Keratinocyte (primary cell): Measurements from ENCODE around the gene FOXQ1. TPM values are rescaled to one million over a fixed set of nuclear protein-coding genes. Genes with fewer than 3 reads are reported as not detected.

Source experiments
- DNase-seq: peaks from one replicate; pipeline ENCODE4 v3.0.0-alpha.2; 2011; ENCODE audit warnings: low read depth, missing footprints, low spot score
- FAIRE-seq: peaks from 2 replicates; lab custom pipeline; 2011; peaks lifted over from hg19 to GRCh38; lab: Jason Lieb, UNC
- H2AFZ ChIP-seq: 2 replicates; pipeline ENCODE4 v1.6.0; 2012; ENCODE audit warnings: low read length, control low read depth, inconsistent platforms; ENCODE audit not compliant: control insufficient read depth
- H3K27ac ChIP-seq: 2 replicates; pipeline ENCODE4 v1.5.1; 2011; ENCODE audit warnings: low read length; ENCODE audit not compliant: control insufficient read depth, insufficient read depth
- H3K27me3 ChIP-seq: 3 replicates; pipeline ENCODE4 v1.6.0; 2011; ENCODE audit warnings: low read length; ENCODE audit not compliant: control insufficient read depth, insufficient read depth; ENCODE audit errors: extremely low read depth
- H3K36me3 ChIP-seq, 2 experiments: 2 replicates in 1 of 2; 3 replicates in 1 of 2; pipeline ENCODE4 v1.5.1; 2011; ENCODE audit warnings: low read length in 2 of 2, mild to moderate bottlenecking in 1 of 2; ENCODE audit not compliant: control insufficient read depth in 2 of 2, insufficient read depth in 2 of 2; ENCODE audit errors: extremely low read depth in 1 of 2
- H3K4me1 ChIP-seq: 3 replicates; pipeline ENCODE4 v1.5.1; 2011; ENCODE audit warnings: low read length; ENCODE audit not compliant: control insufficient read depth, insufficient read depth; ENCODE audit errors: extremely low read depth
- H3K4me2 ChIP-seq: 3 replicates; pipeline ENCODE4 v1.6.0; 2011; ENCODE audit warnings: low read depth, low read length; ENCODE audit not compliant: control insufficient read depth, insufficient read depth; ENCODE audit errors: extremely low read depth
- H3K4me3 ChIP-seq, 3 experiments: fragments of 200-600 bp in 1 of 3; sonication (generic) in 1 of 3; 2 replicates in 2 of 3; 3 replicates in 1 of 3; pipeline ENCODE4 v1.5.1; 2011 to 2016; ENCODE audit warnings: low read length in 3 of 3, mild to moderate bottlenecking in 3 of 3, control low read depth in 2 of 3, inconsistent platforms in 1 of 3, low read depth in 1 of 3, mixed read lengths in 1 of 3, mixed run types in 1 of 3, moderate library complexity in 1 of 3; ENCODE audit not compliant: control insufficient read depth in 2 of 3, insufficient read depth in 2 of 3; ENCODE audit errors: extremely low read depth in 1 of 3
- H3K79me2 ChIP-seq: 2 replicates; pipeline ENCODE4 v1.6.0; 2012; ENCODE audit warnings: low read length; ENCODE audit not compliant: control insufficient read depth, insufficient read depth
- H3K9ac ChIP-seq: 3 replicates; pipeline ENCODE4 v1.6.0; 2011; ENCODE audit warnings: low read length; ENCODE audit not compliant: control insufficient read depth, insufficient read depth; ENCODE audit errors: extremely low read depth
- H3K9me1 ChIP-seq: 3 replicates; pipeline ENCODE4 v1.6.0; 2011; ENCODE audit warnings: low read length; ENCODE audit not compliant: control insufficient read depth, insufficient read depth; ENCODE audit errors: extremely low read depth
- H3K9me3 ChIP-seq: 2 replicates; pipeline ENCODE4 v1.5.1; 2012; ENCODE audit warnings: low read depth, low read length; ENCODE audit not compliant: control insufficient read depth
- H4K20me1 ChIP-seq: 3 replicates; pipeline ENCODE4 v1.6.0; 2011; ENCODE audit warnings: low read length; ENCODE audit not compliant: control insufficient read depth, insufficient read depth; ENCODE audit errors: extremely low read depth
- EZH2 ChIP-seq: IDR thresholded peaks from one replicate; pipeline ENCODE4 v1.6.1; 2012; ENCODE audit warnings: inconsistent platforms, mild to moderate bottlenecking, low read length, moderate library complexity
- dilution Hi-C: fragments of 300-500 bp; cut with MboI; formaldehyde crosslinking; loops from one replicate; pipeline ENCODE4 v1.7.0; 2020; ENCODE audit warnings: low sequenced_read_pairs; ENCODE audit not compliant: extremely low pct_ligation_motif_present
- polyA plus RNA-seq, 5 experiments: library from polyadenylated mRNA; depleted of rRNA in 3 of 5; stranded (reverse) in 3 of 5; stranded (forward) in 1 of 5; unstranded in 1 of 5; fragments of >200 nt; gene quantifications; 1 replicate in 1 of 5; 2 replicates in 3 of 5; 3 replicates in 1 of 5; pipeline versions ENCODE4 v1.2.1 to v1.2.3, GENCODE V29; 2011 to 2012; ENCODE audit warnings: missing spikeins in 2 of 5, low read depth in 1 of 5, low replicate concordance in 1 of 5
- TF ChIP-seq, protein P1 (sequence below), 3 experiments: IDR thresholded peaks in 1 of 3; conservative IDR thresholded peaks in 1 of 3; optimal IDR thresholded peaks in 1 of 3; 2 replicates in 2 of 3; 3 replicates in 1 of 3; pipeline versions ENCODE3 to v1.5.1; 2011; ENCODE audit warnings: low read length in 3 of 3, mild to moderate bottlenecking in 3 of 3, moderate library complexity in 2 of 3, control low read depth in 1 of 3, inconsistent platforms in 1 of 3; ENCODE audit not compliant: insufficient read depth in 2 of 3; ENCODE audit errors: extremely low read depth in 1 of 3

The FOXQ1 gene
- polyA plus RNA-seq, 1 donor (not counting 4 experiments of a cell fraction or from before 2014, with no cell fraction given) = 5.4 TPM

DNA sequence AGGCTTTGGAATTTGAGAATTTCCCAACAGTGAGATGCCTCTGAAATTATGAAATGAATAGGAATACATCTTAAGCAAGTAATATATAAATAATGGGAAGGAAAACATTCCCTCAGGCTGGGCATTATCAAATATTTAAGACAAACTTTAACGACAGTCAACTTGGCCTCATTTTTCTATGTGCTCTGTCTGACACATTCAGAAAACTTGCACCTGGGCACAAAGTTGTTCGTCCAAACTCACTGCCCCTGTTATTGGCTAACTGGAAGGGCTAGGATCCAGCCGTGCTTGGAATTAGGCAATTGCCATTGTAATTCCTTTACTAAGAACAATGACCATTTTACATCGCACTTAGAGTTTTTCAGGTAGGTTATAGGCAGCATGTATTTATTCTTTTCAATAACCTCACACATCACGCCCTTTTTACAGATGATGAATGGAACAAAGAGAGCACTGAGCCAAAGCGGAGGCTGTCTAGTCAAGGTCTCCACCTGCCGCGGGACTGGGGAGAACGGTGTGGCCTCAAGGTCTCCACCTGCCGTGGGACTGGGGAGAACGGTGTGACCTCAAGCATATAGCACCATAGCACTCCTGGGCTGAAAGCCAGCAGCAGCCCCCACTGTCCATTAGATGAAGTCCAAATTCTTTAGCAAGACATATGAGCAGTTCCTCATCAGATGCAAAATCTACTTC lies 40.7 kb upstream of the FOXQ1 start:
- dilution Hi-C loops = no loop called here
- Histone ChIP-seq H3K27me3 (no peaks in the 10 kb centered on the region), H3K9me1 (no peaks in the 10 kb centered on the region), H3K79me2 (no peaks in the 10 kb centered on the region), H3K4me3 (no peak overlapping the region), H3K4me2 (no peak overlapping the region), H3K9me3 (no peaks in the 10 kb centered on the region), H4K20me1 (no peaks in the 10 kb centered on the region), H3K9ac (no peak overlapping the region), H3K36me3 (no peaks in the 10 kb centered on the region), H2AFZ (no peak overlapping the region), H3K27ac (no peak overlapping the region), H3K4me1 (no peaks in the 10 kb centered on the region)
- no peak for DNase-seq
- no peak for FAIRE-seq
- TF ChIP-seq, protein P1, sequence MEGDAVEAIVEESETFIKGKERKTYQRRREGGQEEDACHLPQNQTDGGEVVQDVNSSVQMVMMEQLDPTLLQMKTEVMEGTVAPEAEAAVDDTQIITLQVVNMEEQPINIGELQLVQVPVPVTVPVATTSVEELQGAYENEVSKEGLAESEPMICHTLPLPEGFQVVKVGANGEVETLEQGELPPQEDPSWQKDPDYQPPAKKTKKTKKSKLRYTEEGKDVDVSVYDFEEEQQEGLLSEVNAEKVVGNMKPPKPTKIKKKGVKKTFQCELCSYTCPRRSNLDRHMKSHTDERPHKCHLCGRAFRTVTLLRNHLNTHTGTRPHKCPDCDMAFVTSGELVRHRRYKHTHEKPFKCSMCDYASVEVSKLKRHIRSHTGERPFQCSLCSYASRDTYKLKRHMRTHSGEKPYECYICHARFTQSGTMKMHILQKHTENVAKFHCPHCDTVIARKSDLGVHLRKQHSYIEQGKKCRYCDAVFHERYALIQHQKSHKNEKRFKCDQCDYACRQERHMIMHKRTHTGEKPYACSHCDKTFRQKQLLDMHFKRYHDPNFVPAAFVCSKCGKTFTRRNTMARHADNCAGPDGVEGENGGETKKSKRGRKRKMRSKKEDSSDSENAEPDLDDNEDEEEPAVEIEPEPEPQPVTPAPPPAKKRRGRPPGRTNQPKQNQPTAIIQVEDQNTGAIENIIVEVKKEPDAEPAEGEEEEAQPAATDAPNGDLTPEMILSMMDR (optimal IDR thresholded peaks at IDR 0.05 in 1 of 3, IDR thresholded peaks at IDR 0.05 in 1 of 3, conservative IDR thresholded peaks at IDR 0.05 in 1 of 3; ENCODE audit: extremely low read depth in 1 of 3, insufficient read depth in 2 of 3, low read length in 3 of 3) = no peak
- TF ChIP-seq EZH2 = no peak

DNA sequence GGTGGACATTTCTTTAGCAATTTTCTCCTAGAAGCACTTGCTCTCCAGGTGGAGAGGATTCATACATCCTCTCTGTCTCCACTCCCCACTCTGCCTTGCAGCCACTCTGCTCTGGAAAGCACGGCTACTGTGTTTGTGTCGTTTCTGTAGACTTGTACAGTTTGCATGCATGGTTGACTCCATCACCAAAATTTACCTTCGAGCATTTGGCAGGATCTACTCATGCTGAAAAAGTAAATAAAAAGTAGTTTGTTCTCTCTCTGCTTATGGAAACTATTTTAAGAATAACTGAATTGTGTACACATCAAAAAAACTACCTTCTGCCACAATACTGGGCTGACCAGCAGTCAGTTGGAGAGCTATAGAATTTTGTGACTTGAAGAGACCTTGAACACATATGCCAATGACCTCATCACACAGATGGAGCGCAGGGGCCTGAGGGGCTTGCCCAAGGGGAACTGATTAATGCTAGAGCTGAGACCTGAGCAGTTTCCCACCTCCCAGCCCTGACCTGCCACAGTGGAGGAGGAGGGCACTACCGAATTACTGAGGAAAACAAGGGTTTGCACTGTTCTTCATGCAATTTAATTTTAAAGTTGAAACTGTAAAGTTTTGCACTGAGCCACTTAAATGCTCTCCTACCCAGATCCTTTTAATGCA lies 33.7 kb upstream of the FOXQ1 start:
- FAIRE-seq (no peak), DNase-seq (no peak)
- Histone ChIP-seq H3K9me1 (no peaks in the 10 kb centered on the region), H3K27me3 (no peaks in the 10 kb centered on the region), H3K4me3 (no peak overlapping the region), H4K20me1 (no peaks in the 10 kb centered on the region), H3K79me2 (no peaks in the 10 kb centered on the region), H3K4me2 (no peak overlapping the region), H3K9ac (no peak overlapping the region), H3K4me1 (no peaks in the 10 kb centered on the region), H3K27ac (no peak overlapping the region), H3K9me3 (no peaks in the 10 kb centered on the region), H3K36me3 (no peaks in the 10 kb centered on the region), H2AFZ (no peak overlapping the region)
- TF ChIP-seq, protein P1 (optimal IDR thresholded peaks at IDR 0.05 in 1 of 3, IDR thresholded peaks at IDR 0.05 in 1 of 3, conservative IDR thresholded peaks at IDR 0.05 in 1 of 3; ENCODE audit: extremely low read depth in 1 of 3, insufficient read depth in 2 of 3, low read length in 3 of 3) = no peak
- no peak for TF ChIP-seq EZH2
- dilution Hi-C loops = no loop called here
